ENCODE results near the gene CSDE1. TPM values are rescaled to one million over a fixed set of nuclear protein-coding genes. Genes with fewer than 3 reads are reported as not detected.

CSDE1 gene
- total and polyA plus RNA-seq, 2 donors (not counting 3 experiments of a cell fraction or from before 2014, with no cell fraction given): 129 to 492 TPM

GRCh38 chr1:114740331-114740730, 17.5 kb downstream of the CSDE1 start:
- Histone ChIP-seq H3K36me3 (ENCODE audit: control insufficient read depth in 2 of 2, extremely low read depth in 1 of 2, insufficient read depth in 2 of 2, low read length in 2 of 2) (peaks cover 13 to 33% of the 10 kb centered on the region in 2 experiments), H3K9ac (replicated peaks; ENCODE audit: extremely low read depth, insufficient read depth, low read length) (no peak overlapping the region), H3K4me2 (ENCODE audit: insufficient read depth, low read length) (no peak overlapping the region), H3K27me3 (ENCODE audit: control insufficient read depth in 2 of 2, insufficient read depth in 2 of 2, low read length in 2 of 2) (no peaks in the 10 kb centered on the region), H3K27ac (ENCODE audit: insufficient read depth, low read depth, low read length) (no peak overlapping the region), H4K20me1 (replicated peaks; ENCODE audit: control insufficient read depth, extremely low read depth, insufficient read depth, low read length) (peaks cover 26% of the 10 kb centered on the region), H3K79me2 (ENCODE audit: control insufficient read depth, insufficient read depth, low read length) (peaks cover 82% of the 10 kb centered on the region), H3K9me3 (replicated peaks; ENCODE audit: control insufficient read depth, insufficient read depth, low read length) (no peaks in the 10 kb centered on the region), H2AFZ (ENCODE audit: low read depth, low read length) (no peak overlapping the region), H3K9me1 (replicated peaks; ENCODE audit: control insufficient read depth, extremely low read depth, insufficient read depth, low read length) (no peaks in the 10 kb centered on the region), H3K4me3 (replicated peaks in 1 of 3; ENCODE audit: insufficient read depth in 1 of 3, low read depth in 1 of 3, low read length in 3 of 3) (no peak overlapping the region), H3K4me1 (ENCODE audit: control insufficient read depth, extremely low read depth, insufficient read depth, low read length) (no peaks in the 10 kb centered on the region)
- no peak for TF ChIP-seq POLR2AphosphoS5 (IDR thresholded peaks at IDR 0.05; ENCODE audit: insufficient read depth, low read depth, low read length)
- TF ChIP-seq EZH2 (IDR thresholded peaks at IDR 0.05; ENCODE audit: borderline replicate concordance, low read depth, low read length, severe bottlenecking): no peak
- intact Hi-C loops (cut with micrococcal nuclease): no loop called here
- no TSS peak for BruUV-seq (replicated peaks)
- no peak for DNase-seq (ENCODE audit: low read depth, low spot score)
- no peak for FAIRE-seq
- dilution Hi-C loops (cut with MboI; ENCODE audit: extremely low pct_ligation_motif_present, low sequenced_read_pairs): no loop called here
- CTCF ChIA-PET: no interaction called here
- POLR2A ChIA-PET: no interaction called here

- TF ChIP-seq, protein P1, sequence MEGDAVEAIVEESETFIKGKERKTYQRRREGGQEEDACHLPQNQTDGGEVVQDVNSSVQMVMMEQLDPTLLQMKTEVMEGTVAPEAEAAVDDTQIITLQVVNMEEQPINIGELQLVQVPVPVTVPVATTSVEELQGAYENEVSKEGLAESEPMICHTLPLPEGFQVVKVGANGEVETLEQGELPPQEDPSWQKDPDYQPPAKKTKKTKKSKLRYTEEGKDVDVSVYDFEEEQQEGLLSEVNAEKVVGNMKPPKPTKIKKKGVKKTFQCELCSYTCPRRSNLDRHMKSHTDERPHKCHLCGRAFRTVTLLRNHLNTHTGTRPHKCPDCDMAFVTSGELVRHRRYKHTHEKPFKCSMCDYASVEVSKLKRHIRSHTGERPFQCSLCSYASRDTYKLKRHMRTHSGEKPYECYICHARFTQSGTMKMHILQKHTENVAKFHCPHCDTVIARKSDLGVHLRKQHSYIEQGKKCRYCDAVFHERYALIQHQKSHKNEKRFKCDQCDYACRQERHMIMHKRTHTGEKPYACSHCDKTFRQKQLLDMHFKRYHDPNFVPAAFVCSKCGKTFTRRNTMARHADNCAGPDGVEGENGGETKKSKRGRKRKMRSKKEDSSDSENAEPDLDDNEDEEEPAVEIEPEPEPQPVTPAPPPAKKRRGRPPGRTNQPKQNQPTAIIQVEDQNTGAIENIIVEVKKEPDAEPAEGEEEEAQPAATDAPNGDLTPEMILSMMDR (IDR thresholded peaks at IDR 0.05; ENCODE audit: extremely low read depth in 1 of 2, insufficient read depth in 1 of 2, low read depth in 1 of 2, low read length in 2 of 2): no peak
- TF ChIP-seq FOS (IDR thresholded peaks at IDR 0.05; ENCODE audit: borderline replicate concordance, insufficient read depth, low read length) (no peak), GATA2 (IDR thresholded peaks at IDR 0.05; ENCODE audit: insufficient read depth, insufficient read length, low read depth, low read length) (no peak), JUN (IDR thresholded peaks at IDR 0.05; ENCODE audit: borderline replicate concordance, insufficient read depth, insufficient read length, low read depth) (no peak)
- TF ChIP-seq, protein P2, sequence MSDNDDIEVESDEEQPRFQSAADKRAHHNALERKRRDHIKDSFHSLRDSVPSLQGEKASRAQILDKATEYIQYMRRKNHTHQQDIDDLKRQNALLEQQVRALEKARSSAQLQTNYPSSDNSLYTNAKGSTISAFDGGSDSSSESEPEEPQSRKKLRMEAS (IDR thresholded peaks at IDR 0.05; ENCODE audit: insufficient read depth, insufficient read length): no peak
- FAIRE-seq (no peak), DNase-seq (ENCODE audit: low read depth, low spot score) (no peak)
- H3K9me3 ChIP-seq (replicated peaks; ENCODE audit: control insufficient read depth, insufficient read depth, low read length): no peaks in the 10 kb centered on the region
- no peak overlapping the region for H2AFZ ChIP-seq (ENCODE audit: low read depth, low read length)
- BruUV-seq (replicated peaks): no TSS peak
- no peaks in the 10 kb centered on the region for H3K9me1 ChIP-seq (replicated peaks; ENCODE audit: control insufficient read depth, extremely low read depth, insufficient read depth, low read length)
- H3K36me3 ChIP-seq (ENCODE audit: control insufficient read depth in 2 of 2, extremely low read depth in 1 of 2, insufficient read depth in 2 of 2, low read length in 2 of 2): peaks cover 21 to 54% of the 10 kb centered on the region in 2 experiments
- no peak overlapping the region for H3K27ac ChIP-seq (ENCODE audit: insufficient read depth, low read depth, low read length)
- CTCF ChIA-PET: no interaction called here
- H3K4me3 ChIP-seq (replicated peaks in 1 of 3; ENCODE audit: insufficient read depth in 1 of 3, low read depth in 1 of 3, low read length in 3 of 3): no peak overlapping the region
- H3K27me3 ChIP-seq (ENCODE audit: control insufficient read depth in 2 of 2, insufficient read depth in 2 of 2, low read length in 2 of 2): no peaks in the 10 kb centered on the region
- no peaks in the 10 kb centered on the region for H3K4me1 ChIP-seq (ENCODE audit: control insufficient read depth, extremely low read depth, insufficient read depth, low read length)
- no peak overlapping the region for H3K4me2 ChIP-seq (ENCODE audit: insufficient read depth, low read length)
- peaks cover 58% of the 10 kb centered on the region for H3K79me2 ChIP-seq (ENCODE audit: control insufficient read depth, insufficient read depth, low read length)
- dilution Hi-C loops (cut with MboI; ENCODE audit: extremely low pct_ligation_motif_present, low sequenced_read_pairs): no loop called here
- intact Hi-C loops (cut with micrococcal nuclease): loop anchor here (2.0 kb wide), 1 partner anchor 21 kb away; the partner anchor contains the start of gene NRAS
- peaks cover 17% of the 10 kb centered on the region for H4K20me1 ChIP-seq (replicated peaks; ENCODE audit: control insufficient read depth, extremely low read depth, insufficient read depth, low read length)
- POLR2A ChIA-PET: interaction anchor here (0.6 kb wide), 1 partner anchor 240 kb away, joined by 5 read pairs; no protein-coding TSS in a partner anchor
- H3K9ac ChIP-seq (replicated peaks; ENCODE audit: extremely low read depth, insufficient read depth, low read length): no peak overlapping the region
Measured at GRCh38 chr1:114737314-114737849, 20.4 kb downstream of the CSDE1 start.

Measured in endothelial cell of umbilical vein (primary cell).